Type B pancreatic cell (in vitro differentiated cells): ENCODE data around the gene KLC1. TPM values are rescaled to one million over a fixed set of nuclear protein-coding genes. Genes with fewer than 3 reads are reported as not detected.
"Not testable (repeated sequence)": the region's sequence is repeated elsewhere in the genome, so short reads cannot be mapped to it uniquely, and the experiment has no call there.

ENCODE experiments used
- DNase-seq: peaks from one replicate; pipeline ENCODE4 v3.0.0; 2021; ENCODE audit warnings: mixed read lengths; ENCODE audit not compliant: unreplicated experiment; ENCODE audit errors: extremely low spot score
- H3K27ac Mint-ChIP-seq: 2 replicates; pipeline ENCODE4 v1.8.0; 2021; ENCODE audit warnings: mild to moderate bottlenecking, mixed read lengths
- H3K27me3 Mint-ChIP-seq: 2 replicates; pipeline ENCODE4 v1.8.0; 2021; ENCODE audit warnings: mixed read lengths
- H3K36me3 Mint-ChIP-seq: 2 replicates; pipeline ENCODE4 v1.8.0; 2021; ENCODE audit warnings: mixed read lengths
- H3K4me1 Mint-ChIP-seq: one replicate; pipeline ENCODE4 v1.8.0; 2021; ENCODE audit warnings: mixed read lengths; ENCODE audit not compliant: unreplicated experiment
- H3K4me3 Mint-ChIP-seq: 2 replicates; pipeline ENCODE4 v1.8.0; 2021; ENCODE audit warnings: mild to moderate bottlenecking, mixed read lengths
- H3K9me3 Mint-ChIP-seq: 2 replicates; pipeline ENCODE4 v1.8.0; 2021; ENCODE audit warnings: mixed read lengths
- CTCF ChIP-seq: fragments of 200-600 bp; sonication (generic); conservative IDR thresholded peaks from 2 replicates; pipeline ENCODE4 v1.5.0; 2021; ENCODE audit warnings: antibody characterized with exemption, mild to moderate bottlenecking
- total RNA-seq: library from RNA; stranded (reverse); gene quantifications from 2 replicates; pipeline ENCODE4 v1.2.1, GENCODE V29; 2021; ENCODE audit warnings: low replicate concordance

KLC1 gene
- total RNA-seq, 1 donor from 2014 or later, result 145 TPM

GRCh38 chr14:103688441-103688840 lies 59.4 kb downstream of the KLC1 start:
- no peak for TF ChIP-seq CTCF
- Mint-ChIP-seq H3K36me3 (peaks cover 7% of the 10 kb centered on the region), H3K4me3 (no peak overlapping the region), H3K27ac (no peak overlapping the region), H3K4me1 (no peaks in the 10 kb centered on the region), H3K9me3 (no peaks in the 10 kb centered on the region), H3K27me3 (no peaks in the 10 kb centered on the region)
- DNase-seq, result no peak

- Mint-ChIP-seq H3K27ac (no peak overlapping the region), H3K4me3 (no peak overlapping the region), H3K36me3 (peaks cover 7% of the 10 kb centered on the region), H3K4me1 (no peaks in the 10 kb centered on the region), H3K9me3 (no peaks in the 10 kb centered on the region), H3K27me3 (no peaks in the 10 kb centered on the region)
- TF ChIP-seq CTCF, result no peak
- no peak for DNase-seq
Measured at GRCh38 chr14:103688906-103689902, 60.2 kb downstream of the KLC1 start.

GRCh38 chr14:103690332-103690731 lies 61.3 kb downstream of the KLC1 start:
- H3K4me1 Mint-ChIP-seq, result peaks cover 2% of the 10 kb centered on the region
- peaks cover 7% of the 10 kb centered on the region for H3K36me3 Mint-ChIP-seq
- no peak overlapping the region for H3K4me3 Mint-ChIP-seq
- H3K9me3 Mint-ChIP-seq, result no peaks in the 10 kb centered on the region
- no peak for TF ChIP-seq CTCF
- H3K27me3 Mint-ChIP-seq, result no peaks in the 10 kb centered on the region
- H3K27ac Mint-ChIP-seq, result no peak overlapping the region
- no peak for DNase-seq

GRCh38 chr14:103691655-103692054 lies 62.6 kb downstream of the KLC1 start:
- H3K36me3 Mint-ChIP-seq, H3K27ac Mint-ChIP-seq, H3K27me3 Mint-ChIP-seq, H3K9me3 Mint-ChIP-seq, H3K4me3 Mint-ChIP-seq, DNase-seq: not testable (repeated sequence)
- H3K4me1 Mint-ChIP-seq, result peaks cover 15% of the 10 kb centered on the region

GRCh38 chr14:103692159-103692558 lies 63.1 kb downstream of the KLC1 start:
- Mint-ChIP-seq H3K27me3 (no peaks in the 10 kb centered on the region), H3K4me3 (no peak overlapping the region), H3K4me1 (peaks cover 19% of the 10 kb centered on the region), H3K9me3 (no peaks in the 10 kb centered on the region), H3K36me3 (peaks cover 8% of the 10 kb centered on the region), H3K27ac (no peak overlapping the region)
- no peak for TF ChIP-seq CTCF
- no peak for DNase-seq

- DNase-seq, result no peak
- H3K36me3 Mint-ChIP-seq, result peaks cover 8% of the 10 kb centered on the region
- H3K27me3 Mint-ChIP-seq, result no peaks in the 10 kb centered on the region
- peaks cover 22% of the 10 kb centered on the region for H3K4me1 Mint-ChIP-seq
- no peak overlapping the region for H3K4me3 Mint-ChIP-seq
- TF ChIP-seq CTCF, result no peak
- no peaks in the 10 kb centered on the region for H3K9me3 Mint-ChIP-seq
- H3K27ac Mint-ChIP-seq, result peak overlapping the region; percentile 68
Measured at GRCh38 chr14:103692871-103693270, 63.9 kb downstream of the KLC1 start.
